Fibroblast of skin of back (primary cell): ENCODE measurements around the gene TTC14.

Source experiments
- DNase-seq: peaks from one replicate; pipeline ENCODE4 v3.0.0-alpha.2; 2013

TTC14 gene

GRCh38 chr3:180631317-180631716 is 29.4 kb downstream of the TTC14 start:
- no peak for DNase-seq

- DNase-seq, result no peak
Measured at GRCh38 chr3:180633722-180634121, 31.8 kb downstream of the TTC14 start.

- DNase-seq, result no peak
Measured at GRCh38 chr3:180640987-180641386, 39.0 kb downstream of the TTC14 start.

- no peak for DNase-seq
Measured at GRCh38 chr3:180646187-180646790, 44.3 kb downstream of the TTC14 start.

- DNase-seq, result no peak
Measured at GRCh38 chr3:180656406-180656805, 54.4 kb downstream of the TTC14 start.

GRCh38 chr3:180657094-180657493 is 55.1 kb downstream of the TTC14 start:
- DNase-seq, result no peak
